Measurements from ENCODE around the gene ZDHHC24.
"Not testable (repeated sequence)": the region's sequence is repeated elsewhere in the genome, so short reads cannot be mapped to it uniquely, and the experiment has no call there.

The ZDHHC24 gene

DNA sequence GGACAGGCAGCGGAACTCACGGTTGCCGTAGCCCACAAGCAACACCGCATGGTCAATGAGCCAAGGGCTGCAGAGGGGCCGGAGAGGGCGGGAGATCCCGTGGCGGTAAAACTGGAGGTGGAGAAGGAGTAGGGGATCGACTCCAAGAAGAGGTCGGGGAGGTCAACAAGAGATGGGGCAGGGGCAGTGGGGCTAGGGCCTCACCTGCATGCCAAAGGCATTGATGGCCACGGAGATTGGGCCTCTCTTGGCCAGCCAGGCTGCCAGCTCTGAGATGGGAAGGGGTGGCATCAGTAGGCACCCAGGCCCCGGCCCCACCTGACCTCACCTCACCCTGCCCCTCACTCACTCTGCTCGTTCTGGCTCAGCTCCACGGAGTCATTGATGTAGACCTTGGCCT, 18.7 kb upstream of the ZDHHC24 start:
- no peak for DNase-seq

DNA sequence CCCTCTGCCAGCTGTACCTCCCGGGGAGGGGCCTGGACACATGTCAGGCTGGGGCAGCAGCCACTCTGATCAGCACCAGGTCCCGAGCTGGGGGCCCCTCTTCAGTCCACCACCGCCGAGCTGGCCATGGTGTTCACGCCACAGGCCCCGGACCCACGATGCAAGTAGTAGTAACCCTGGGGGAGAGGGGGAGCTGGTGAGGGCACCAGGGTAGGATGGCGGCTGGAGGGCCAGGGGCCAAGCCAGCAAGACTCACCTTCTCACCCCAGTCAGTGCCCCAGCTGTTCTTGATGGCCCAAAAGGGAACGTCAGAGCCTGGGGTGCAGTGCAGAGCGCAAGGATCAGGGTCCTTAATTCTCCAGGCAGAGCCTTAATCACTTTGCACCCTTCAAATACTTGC, 18.0 kb upstream of the ZDHHC24 start:
- no peak for DNase-seq

DNA sequence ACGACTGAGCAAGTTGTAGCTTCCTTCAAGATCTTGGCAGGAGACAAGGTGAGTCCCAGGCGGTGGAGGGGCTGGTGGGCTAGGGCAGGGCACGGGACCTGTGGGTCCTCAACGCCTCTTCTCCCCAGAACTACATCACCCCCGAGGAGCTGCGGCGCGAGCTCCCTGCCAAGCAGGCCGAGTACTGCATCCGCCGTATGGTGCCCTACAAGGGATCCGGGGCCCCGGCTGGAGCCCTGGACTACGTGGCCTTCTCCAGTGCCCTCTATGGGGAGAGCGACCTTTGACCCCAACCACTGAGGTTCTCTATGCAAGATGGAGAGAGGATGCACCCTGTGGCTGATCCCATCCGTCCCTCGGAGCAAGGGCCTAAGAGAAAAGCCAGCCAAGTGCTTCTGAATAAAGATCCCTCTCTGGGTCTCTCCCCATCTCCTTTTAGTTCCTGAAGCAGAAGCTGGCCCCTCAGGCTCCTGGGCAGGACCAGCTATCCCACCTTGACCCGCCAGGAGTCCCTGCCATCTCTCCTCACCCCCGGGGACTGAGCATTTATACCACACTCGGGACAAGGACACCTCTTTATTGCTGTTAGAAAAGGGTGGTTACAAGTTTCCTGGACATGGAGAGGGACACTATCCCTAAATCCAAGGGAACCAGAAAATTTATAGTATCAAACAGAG, 17.2 kb upstream of the ZDHHC24 start:
- DNase-seq: no peak

DNA sequence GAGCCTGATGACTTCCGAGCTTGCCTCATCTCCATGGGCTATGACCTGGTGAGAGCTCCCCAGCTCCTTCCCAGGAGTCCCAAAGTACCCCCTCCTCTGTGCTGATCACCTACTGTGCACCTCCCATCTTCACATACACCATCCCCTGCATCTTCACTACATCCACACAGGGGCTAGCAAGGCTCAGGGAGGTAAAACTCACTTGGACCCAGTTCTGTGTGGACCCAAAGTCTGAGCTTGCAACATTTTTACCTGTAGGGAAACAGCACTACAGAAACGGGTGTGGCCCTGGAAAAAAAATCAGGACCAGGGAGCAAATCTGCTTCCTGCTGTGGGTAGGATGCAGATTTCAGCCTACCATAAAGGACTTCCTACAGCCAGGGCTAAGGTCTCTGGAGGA, 16.4 kb upstream of the ZDHHC24 start:
- DNase-seq: no peak

DNA sequence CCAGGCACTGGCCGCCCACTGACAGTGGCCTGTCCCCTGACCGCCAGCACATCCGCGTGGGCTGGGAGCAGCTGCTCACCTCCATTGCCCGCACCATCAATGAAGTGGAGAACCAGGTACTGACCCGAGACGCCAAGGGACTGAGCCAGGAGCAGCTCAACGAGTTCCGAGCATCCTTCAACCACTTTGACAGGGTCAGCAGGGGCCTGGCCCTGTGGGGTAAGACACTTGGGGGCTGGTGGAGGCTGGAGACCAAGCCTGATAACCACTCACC, 16.1 kb upstream of the ZDHHC24 start:
- DNase-seq: no peak

DNA sequence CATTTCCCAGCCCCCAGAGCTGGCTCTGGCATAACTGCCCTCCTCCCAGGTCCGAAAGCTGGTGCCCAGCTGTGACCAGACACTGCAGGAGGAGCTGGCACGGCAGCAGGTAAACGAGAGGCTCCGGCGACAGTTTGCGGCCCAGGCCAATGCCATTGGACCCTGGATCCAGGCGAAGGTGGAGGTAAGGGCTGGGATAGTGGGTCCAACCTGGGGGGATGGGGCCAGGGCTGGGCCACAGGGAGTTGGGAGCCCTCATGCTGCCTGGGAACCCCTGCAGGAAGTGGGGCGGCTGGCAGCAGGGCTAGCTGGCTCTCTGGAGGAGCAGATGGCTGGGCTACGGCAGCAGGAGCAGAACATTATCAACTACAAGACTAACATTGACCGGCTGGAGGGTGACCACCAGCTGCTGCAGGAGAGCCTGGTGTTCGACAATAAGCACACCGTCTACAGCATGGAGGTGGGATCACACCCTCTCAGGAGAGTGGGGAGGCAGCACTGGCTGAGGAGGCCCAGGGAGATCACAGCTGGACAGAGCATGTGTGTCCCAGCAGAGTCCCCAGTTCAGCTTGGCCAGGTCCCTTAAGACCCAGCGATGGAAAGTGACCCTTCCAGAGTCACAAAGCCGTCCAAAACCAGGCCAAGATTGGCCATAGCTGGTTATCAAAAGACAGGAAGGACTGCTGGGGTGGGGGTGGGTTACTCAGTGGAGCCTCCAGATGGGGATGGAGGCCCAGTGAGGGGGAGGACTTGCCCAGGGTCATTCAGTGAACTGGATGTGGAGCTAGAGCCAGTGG, 15.5 kb upstream of the ZDHHC24 start:
- no peak for DNase-seq

DNA sequence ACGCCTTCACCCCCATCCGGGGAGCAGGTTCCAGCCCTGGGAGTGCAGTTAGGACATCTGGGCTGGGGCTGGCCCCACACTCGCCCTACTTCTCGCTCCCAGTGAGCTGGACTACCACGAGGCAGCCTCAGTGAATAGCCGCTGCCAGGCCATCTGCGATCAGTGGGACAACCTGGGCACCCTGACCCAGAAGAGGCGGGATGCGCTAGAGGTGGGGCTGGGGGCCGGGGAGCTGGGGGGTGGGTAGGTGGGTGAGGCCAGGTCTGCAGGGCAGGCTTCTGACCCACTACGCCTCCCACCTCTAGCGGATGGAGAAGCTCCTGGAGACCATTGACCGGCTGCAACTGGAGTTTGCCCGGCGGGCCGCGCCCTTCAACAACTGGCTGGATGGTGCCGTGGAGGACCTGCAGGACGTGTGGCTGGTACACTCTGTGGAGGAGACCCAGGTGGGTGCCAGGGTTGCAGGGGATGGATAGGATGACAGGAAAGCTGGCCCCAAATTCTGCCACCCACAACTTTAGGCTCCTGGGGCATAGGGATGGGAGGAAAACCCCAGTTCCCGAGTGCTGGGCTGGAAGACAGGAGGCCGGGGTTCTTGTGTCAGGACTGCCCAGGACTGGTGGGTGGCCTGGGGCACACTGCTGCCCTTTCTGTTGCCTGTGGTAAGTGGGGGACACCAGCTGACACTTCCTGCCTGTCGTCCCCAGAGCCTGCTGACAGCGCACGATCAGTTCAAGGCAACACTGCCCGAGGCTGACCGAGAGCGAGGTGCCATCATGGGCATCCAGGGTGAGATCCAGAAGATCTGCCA, 14.2 kb upstream of the ZDHHC24 start:
- no peak for DNase-seq

DNA sequence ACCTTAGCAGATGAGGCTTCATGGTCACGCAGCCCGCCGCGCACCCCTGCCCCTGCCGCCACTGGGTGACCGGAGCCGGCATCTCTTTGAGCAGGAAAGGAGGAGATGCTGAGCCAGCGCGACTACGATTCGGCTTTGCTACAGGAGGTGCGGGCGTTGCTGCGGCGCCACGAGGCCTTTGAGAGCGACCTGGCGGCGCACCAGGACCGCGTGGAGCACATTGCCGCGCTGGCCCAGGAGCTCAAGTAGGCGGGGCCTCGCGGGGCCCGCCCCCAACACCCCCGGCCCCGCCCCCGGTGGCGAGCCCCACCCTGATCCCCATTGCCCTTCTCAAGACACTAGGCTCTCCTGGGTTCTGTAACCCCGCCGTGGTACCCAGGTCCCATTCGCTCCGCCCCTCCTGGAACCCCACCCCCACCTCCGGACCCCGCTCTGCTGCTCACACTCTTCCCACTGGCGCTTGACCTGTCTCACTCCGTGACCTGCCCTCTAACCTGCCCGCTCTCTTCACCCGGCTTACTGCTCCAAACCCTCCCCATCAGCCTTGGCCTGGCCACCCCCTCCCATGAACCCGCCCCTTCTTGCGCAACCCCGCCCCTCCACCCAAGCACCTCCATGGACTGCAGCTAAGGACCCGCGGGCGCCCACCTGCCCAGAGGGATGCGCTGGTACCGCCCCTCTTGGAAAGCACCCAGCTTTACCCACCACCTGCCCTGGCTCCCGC, 13.5 kb upstream of the ZDHHC24 start:
- DNase-seq: peak; percentile 37 to 42

DNA sequence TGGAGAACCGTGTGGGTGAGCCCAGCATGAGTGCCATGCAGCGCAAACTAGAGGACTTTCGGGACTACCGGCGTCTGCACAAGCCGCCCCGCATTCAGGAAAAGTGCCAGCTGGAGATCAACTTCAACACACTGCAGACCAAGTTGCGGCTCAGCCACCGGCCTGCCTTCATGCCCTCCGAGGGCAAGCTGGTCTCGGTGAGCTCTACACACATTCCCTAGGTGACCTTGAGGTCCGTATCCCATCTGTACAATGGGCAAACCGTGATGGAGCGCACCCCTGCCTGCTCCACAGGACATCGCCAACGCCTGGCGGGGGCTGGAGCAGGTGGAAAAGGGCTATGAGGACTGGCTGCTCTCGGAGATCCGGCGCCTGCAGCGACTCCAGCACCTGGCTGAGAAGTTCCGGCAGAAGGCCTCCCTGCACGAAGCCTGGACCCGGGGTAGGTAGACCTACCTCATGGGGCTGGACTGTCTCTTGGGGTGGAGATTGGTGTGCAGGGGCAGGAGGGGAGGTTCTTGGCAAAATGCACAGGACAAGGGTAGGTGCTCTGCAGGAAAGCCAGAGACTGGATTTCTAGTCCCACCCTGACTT, 12.0 kb upstream of the ZDHHC24 start:
- DNase-seq: no peak

DNA sequence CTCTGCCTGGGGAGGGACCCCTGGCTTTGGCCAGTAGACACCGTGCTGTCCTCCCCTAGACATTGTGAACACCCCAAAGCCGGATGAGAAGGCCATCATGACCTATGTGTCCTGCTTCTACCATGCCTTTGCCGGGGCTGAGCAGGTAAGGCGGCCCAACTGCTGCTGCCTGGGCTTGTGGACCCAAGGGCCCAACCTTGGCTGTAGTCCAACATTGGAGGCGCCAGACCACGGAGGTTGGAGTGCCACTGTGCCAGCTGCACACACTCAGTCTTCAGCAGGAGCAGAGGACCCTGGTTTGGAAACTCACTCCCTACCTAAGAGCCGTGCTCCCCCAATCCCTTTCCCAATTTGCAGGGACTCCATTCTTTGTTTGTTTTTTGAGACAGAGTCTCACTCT, 10.2 kb upstream of the ZDHHC24 start:
- DNase-seq: no peak

DNA sequence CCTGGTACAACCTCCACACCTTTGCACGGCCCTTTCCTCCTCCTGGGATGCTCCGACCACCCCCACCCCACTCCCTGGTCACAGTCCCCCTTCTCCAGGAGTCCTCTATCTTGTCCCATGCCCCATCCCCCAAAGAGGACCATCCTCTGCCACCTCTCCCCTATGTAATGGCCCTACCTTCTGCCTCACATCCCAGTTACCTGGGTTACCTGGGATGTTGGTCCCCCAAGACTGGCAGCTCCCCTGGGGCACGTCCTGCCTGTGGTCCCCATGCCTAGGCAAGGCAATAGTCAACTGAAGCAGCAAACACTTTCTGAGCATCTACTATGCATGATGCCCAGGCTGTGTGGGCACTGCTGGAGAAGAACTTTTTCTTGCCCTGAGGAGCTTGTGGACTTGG, 9.6 kb upstream of the ZDHHC24 start:
- no peak for DNase-seq

DNA sequence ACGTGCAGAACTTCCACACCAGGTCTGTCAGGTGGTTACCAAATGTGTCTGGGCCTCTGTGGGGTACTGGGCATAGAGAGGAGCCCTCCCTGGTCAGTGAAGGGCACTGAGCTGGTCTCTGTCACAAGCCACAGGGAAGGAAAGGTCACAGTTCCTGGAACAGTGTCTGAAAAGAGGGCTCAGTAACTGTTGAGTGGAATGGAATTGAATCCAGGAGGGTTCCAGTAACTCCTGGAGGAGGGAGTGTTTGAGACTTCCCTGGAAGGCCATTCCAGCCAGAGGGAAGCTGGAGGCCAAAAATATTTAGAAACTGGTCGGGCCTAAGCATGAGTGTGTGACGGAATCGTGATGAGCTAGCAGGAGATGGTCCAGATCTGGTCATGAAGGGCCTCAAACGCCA, 8.8 kb upstream of the ZDHHC24 start:
- no peak for DNase-seq

DNA sequence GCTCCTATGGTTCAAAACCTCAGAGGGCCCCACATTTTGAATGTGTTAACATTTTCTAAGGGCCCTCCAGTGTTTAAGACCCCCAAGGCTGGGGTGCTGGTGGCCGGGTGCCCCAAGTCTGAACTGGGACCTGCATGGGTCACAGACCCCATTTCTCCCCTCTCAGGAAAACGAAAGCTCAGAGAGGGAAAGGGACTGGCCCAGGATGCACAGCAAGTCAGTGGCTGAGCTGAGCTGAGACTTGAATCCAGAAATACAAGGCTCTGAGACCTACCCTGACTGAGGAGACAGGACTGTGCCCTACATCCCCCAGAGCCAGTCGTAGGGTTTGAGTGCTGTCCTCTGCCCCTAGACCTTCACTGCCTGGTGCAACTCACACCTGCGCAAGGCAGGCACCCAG, 5.0 kb upstream of the ZDHHC24 start:
- no peak for DNase-seq

DNA sequence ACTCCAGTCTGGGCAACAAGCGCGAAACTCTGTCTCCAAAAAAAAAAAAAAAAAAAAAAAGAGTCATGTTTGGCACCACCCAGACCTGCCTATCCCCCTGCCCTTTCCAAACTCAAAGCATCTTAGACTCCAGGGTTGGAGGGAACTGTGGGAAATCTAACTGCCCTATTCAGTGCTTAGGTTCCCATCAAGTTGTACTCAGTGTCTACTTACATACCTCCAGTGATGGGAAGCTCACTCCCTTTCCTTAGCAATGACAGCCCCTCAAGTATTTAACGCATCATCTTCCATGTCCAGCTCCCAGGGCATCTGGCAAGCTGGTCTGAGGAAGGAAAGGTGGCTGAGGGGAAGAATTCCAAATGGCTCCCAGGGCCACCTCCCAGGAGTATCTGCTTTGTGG, 3.8 kb upstream of the ZDHHC24 start:
- no peak for DNase-seq

DNA sequence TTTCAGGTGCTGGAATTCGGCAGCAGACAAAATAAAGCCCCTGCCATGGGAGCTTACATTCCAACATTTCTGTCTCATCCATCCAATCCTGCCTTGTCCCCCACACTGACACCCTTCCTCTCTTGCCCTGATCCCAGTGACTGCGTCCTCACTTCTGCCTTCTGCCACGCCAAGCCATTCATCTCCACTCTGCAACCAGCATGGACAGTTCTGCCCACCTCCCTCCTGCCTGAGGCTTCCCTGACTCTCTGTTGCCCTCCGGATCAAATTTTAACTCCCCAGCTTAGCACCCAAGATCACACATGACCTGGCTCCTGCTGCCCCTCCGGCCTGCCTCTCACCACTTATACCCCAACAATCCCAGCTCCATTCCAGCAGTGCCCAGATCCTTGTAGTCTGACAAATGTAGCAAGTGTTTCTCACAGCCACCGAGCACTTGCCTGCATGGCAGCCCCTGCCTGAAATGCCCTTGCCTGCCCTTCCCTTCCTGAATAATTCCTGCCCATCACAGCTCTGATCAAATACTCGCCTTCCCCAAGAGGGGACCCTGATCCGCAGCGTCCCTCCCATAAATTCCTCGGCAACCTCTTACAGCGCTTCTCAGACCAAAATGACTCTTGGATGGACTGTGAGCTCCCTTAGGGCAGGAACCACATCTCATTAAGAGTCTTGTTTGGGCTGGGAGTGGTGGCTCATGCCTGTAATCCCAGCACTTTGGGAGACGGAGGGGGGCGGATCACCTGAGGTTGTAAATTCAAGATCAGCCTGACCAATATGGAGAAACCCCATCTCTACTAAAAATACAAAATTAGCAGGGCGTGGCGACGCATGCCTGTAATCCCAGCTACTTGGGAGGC, 3.2 kb upstream of the ZDHHC24 start:
- no peak for DNase-seq

DNA sequence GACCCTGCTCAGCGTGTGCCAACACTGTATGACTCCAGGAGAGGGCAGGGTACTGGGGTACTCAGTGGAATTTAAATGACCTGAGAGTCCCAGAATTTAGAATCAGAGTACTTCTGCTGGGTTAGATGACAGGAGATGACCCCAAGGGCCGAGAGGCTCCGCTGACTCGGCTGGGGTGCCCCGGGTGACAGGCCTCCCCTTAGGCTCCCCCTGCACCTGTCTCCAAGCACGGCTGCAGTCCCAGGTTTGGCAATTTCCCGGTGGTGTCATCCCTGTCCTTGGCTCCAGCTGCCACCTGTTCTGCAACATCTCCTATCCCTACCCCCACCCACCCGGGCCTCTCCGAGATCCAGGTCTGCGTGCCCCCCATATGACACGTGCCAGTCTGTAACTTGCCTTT, 2.2 kb upstream of the ZDHHC24 start:
- DNase-seq: no peak

DNA sequence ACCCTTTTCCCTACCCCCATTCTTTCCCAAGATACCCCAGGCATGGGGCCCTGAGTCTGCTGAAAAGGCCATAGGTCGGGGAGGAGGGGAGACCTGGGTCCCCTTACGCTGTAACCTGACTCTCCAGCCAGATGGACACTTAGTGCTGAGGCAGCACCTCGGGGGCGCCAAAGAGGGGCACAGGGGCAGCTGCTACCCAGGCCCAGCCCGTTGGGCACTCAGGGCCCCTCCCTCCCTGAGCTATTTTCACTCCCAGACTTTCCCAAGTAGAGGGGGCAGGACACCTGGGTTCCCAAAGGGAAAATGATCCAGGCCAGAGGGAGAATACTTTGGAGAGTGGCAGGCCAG, 1.8 kb upstream of the ZDHHC24 start:
- no peak for DNase-seq

DNA sequence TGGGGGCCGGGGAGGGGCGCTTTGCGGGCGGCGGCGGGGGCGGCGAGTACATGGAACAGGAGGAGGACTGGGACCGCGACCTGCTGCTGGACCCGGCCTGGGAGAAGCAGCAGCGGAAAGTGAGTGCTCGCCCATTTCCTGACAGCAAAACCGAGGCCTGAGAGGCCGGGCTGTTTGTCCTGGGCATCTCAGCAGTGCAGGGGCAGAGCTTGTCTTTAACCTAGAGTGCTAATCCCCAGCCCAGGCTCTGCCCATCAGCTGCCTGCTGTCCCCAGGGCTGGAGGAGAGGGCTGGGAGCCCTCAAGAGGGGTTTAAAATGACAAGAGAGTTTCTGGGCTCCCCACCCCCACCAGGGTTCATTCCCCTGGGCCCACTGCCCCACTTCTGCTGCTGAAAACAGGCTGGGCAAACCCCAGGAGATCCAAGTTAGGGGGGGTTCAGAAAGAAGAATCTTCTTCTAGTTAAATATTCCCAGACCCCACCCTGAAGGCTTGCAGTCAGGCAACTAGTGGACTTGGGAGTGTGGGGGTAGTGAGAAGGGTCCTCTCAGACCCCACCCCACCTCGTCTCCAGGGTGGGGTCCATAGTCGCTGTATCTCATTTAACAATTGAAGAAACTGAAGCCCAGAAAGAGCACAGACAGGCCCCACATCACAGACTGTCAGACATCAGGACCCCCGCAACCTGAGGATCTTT, 1.3 kb upstream of the ZDHHC24 start:
- no peak for DNase-seq

DNA sequence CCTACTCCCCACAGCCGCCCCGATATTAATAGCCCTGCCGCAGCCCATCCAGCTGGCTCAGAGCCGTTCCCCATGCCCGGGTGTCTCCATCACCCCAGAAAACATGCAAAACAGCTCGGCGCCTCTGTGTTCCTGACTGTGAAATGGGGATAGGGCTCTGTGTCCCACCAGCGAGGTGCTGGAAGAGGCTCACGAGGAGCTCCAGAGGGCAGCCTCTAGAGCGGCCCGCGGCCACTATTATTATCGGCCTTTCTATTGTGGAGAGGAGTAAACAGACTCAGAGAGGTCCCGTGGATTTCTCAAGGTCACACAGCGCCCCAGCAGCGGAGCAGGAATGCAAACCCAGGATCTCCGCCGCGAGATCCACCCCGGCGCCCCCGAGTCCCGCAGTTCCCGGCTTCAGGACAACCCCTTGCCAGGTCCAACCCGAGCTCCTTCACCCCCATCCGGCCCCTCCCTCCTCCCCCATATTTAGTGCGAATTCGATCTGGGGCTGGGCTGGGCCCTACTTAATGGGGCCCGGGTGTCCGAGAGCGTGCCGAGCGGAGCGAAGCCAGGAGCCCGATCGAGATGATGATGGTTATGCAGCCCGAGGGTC, 619 bp upstream of the ZDHHC24 start, which contains the start of gene ACTN3:
Gene ACTN3 (plus strand): TSS at position 536 of the 598 bp plus-strand sequence. CDS start 35 bp downstream, at position 571.
- no peak for DNase-seq

DNA sequence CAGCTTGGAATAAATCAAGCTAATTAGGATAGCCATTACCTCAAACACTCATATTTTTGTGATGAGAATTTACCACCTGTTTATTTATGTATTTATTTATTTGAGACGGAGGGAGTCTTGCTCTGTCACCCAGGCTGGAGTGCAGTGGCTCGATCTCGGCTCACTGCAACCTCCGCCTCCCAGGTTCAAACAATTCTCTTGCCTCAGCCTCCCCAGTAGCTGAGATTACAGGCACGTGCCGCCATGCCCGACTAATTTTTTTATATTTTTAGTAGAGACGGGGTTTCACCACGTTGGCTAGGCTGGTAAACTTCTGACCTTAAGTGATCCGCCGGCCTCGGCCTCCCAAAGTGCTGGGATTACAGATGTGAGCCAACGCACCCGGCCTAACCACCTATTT, 896 bp downstream of the ZDHHC24 start:
- DNase-seq: not testable (repeated sequence)
